ENCODE measurements around the gene RNF213.

GRCh38 chr17:80224683-80225082 is 36.0 kb upstream of the RNF213 start:
- no peak for TF ChIP-seq POLR2A (IDR thresholded peaks at IDR 0.05)
- TF ChIP-seq, protein P1, sequence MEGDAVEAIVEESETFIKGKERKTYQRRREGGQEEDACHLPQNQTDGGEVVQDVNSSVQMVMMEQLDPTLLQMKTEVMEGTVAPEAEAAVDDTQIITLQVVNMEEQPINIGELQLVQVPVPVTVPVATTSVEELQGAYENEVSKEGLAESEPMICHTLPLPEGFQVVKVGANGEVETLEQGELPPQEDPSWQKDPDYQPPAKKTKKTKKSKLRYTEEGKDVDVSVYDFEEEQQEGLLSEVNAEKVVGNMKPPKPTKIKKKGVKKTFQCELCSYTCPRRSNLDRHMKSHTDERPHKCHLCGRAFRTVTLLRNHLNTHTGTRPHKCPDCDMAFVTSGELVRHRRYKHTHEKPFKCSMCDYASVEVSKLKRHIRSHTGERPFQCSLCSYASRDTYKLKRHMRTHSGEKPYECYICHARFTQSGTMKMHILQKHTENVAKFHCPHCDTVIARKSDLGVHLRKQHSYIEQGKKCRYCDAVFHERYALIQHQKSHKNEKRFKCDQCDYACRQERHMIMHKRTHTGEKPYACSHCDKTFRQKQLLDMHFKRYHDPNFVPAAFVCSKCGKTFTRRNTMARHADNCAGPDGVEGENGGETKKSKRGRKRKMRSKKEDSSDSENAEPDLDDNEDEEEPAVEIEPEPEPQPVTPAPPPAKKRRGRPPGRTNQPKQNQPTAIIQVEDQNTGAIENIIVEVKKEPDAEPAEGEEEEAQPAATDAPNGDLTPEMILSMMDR (IDR thresholded peaks at IDR 0.05), result no peak

Measured in adrenal gland (tissue), 5 donors.